HFF-Myc (cell line): Measurements from ENCODE around the gene TAAR2.
A peak's percentile ranks its signal among the peaks of the same experiment; 100 is the strongest.

Source experiments
- DNase-seq: peaks from one replicate; pipeline ENCODE4 v3.0.0-alpha.2; 2011; ENCODE audit warnings: low read depth; ENCODE audit errors: extremely low read depth
- H3K4me3 ChIP-seq: replicated peaks from 2 replicates; pipeline ENCODE4 v1.5.1; 2011; ENCODE audit warnings: low read depth, mild to moderate bottlenecking, control low read depth, low read length
- CTCF ChIP-seq: IDR thresholded peaks from 2 replicates; pipeline ENCODE4 v1.5.1; 2012; ENCODE audit warnings: mild to moderate bottlenecking, low read depth, low read length, control low read depth; ENCODE audit errors: missing control alignments

TAAR2 gene

GRCh38 chr6:132624175-132624574, at the start of gene TAAR2:
TAAR2 (minus strand) TSS chr6:132624275; CDS start chr6:132624275, 0 bp downstream.
- DNase-seq, result no peak
- no peak for TF ChIP-seq CTCF
- H3K4me3 ChIP-seq, result no peak within 1 kb of the TSS

GRCh38 chr6:132673376-132674094, 49.5 kb upstream of the TAAR2 start:
- no peak for DNase-seq
- TF ChIP-seq CTCF, result no peak
- H3K4me3 ChIP-seq, result no peak overlapping the region

- no peak for DNase-seq
- TF ChIP-seq CTCF, result no peak
- no peak overlapping the region for H3K4me3 ChIP-seq
These were observed 47.2 kb upstream of the TAAR2 start for GRCh38 chr6:132671295-132671694.

- no peak overlapping the region for H3K4me3 ChIP-seq
- peak; percentile 11 for DNase-seq
- TF ChIP-seq CTCF, result peak; percentile 24
These were observed 45.7 kb upstream of the TAAR2 start for GRCh38 chr6:132669690-132670291.

- no peak for TF ChIP-seq CTCF
- no peak overlapping the region for H3K4me3 ChIP-seq
- DNase-seq, result no peak
These were observed 42.0 kb upstream of the TAAR2 start for GRCh38 chr6:132666118-132666517.

GRCh38 chr6:132664309-132665034, 40.4 kb upstream of the TAAR2 start:
- no peak for TF ChIP-seq CTCF

More at GRCh38 chr6:132664309-132665034, 40.4 kb upstream of the TAAR2 start:
- DNase-seq, result no peak
- H3K4me3 ChIP-seq, result no peak overlapping the region
